Skeletal muscle satellite cell (primary cell): ENCODE data around the gene IL3RA.

Source experiments
- H3K27me3 ChIP-seq: 2 replicates; pipeline ENCODE4 v1.7.0; 2013; ENCODE audit warnings: low read length; ENCODE audit not compliant: control insufficient read depth, insufficient read depth
- H3K36me3 ChIP-seq: 2 replicates; pipeline ENCODE4 v1.7.0; 2013; ENCODE audit warnings: mild to moderate bottlenecking, control low read depth, low read length; ENCODE audit not compliant: insufficient read depth
- H3K4me1 ChIP-seq: 2 replicates; pipeline ENCODE4 v1.7.0; 2013; ENCODE audit warnings: low read length; ENCODE audit not compliant: control insufficient read depth, insufficient read depth
- H3K4me2 ChIP-seq: 2 replicates; pipeline ENCODE4 v1.7.0; 2013; ENCODE audit warnings: mild to moderate bottlenecking, low read length
- H3K4me3 ChIP-seq: 2 replicates; pipeline ENCODE4 v1.7.0; 2013; ENCODE audit warnings: low read length
- H3K9ac ChIP-seq: 2 replicates; pipeline ENCODE4 v1.7.0; 2013; ENCODE audit warnings: mild to moderate bottlenecking, low read depth, low read length, moderate library complexity
- H3K9me3 ChIP-seq: replicated peaks from 2 replicates; pipeline ENCODE4 v1.7.0; 2013; ENCODE audit warnings: mild to moderate bottlenecking, control low read depth, low read length

The IL3RA gene

DNA sequence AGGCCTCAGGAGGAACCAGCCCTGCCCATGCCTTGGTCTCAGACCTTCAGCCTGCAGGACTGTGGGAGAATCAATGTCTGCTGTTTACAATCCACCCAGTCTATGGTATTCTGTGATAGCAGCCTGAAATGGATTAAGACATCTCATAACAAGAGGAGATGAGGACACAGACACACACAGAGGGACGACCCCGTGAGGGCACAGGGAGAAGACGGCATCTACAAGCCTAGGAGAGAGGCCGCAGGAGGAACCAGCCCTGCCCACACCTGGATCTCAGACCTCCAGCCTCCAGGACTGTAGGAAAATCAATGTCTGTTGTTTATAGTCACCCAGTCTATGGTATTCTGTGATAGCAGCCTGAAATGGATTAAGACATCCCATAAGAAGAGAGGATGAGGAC is 52.1 kb downstream of the IL3RA start:
- H3K9me3 ChIP-seq = no peaks in the 10 kb centered on the region
- H3K36me3 ChIP-seq = peaks cover 77% of the 10 kb centered on the region
- H3K4me3 ChIP-seq = no peak overlapping the region
- peaks cover 5% of the 10 kb centered on the region for H3K4me1 ChIP-seq
- H3K4me2 ChIP-seq = peak overlapping the region; percentile 20
- H3K9ac ChIP-seq = no peak overlapping the region
- H3K27me3 ChIP-seq = no peaks in the 10 kb centered on the region

DNA sequence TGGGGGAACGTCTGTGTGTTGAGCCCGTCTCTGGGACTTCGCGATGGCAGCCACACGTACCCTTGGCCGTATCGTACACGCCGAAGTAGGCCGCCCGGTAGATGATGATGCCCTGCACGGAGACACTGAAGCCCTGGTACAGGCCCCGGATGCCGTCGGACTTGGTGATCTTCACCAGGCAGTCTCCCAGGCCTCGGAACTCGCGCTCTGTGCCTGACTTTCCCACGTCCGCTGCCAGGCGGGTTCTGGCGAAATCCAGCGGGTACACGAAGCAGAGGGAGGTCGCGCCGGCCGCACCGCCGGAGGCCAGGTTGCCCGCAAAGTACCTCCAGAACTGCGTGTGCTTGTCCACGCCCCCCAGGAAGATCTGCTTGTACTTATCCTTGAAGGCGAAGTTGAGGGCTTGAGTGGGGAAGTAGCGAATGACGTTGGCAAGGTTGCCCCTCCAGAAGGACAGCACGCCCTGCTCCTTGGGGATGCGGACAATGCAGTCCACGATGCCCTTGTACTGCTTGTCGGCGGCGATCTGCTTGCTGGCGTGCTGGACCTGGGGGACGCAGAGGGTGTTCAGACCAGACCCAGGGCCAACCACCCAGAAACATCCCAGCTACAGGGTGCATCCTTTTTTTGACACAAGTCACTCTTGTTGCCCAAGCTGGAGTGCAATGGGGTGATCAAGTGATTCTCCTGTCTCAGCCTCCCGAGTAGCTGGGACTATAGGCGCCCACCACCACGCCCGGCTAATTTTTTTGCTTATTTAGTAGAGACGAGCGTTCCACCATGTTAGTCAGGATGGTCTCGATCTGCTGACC is 52.8 kb downstream of the IL3RA start:
- Histone ChIP-seq H3K4me2 (peak overlapping the region; percentile 99), H3K9ac (no peak overlapping the region), H3K4me3 (no peak overlapping the region), H3K9me3 (no peaks in the 10 kb centered on the region), H3K4me1 (peaks cover 10% of the 10 kb centered on the region), H3K27me3 (no peaks in the 10 kb centered on the region), H3K36me3 (peaks cover 71% of the 10 kb centered on the region)

DNA sequence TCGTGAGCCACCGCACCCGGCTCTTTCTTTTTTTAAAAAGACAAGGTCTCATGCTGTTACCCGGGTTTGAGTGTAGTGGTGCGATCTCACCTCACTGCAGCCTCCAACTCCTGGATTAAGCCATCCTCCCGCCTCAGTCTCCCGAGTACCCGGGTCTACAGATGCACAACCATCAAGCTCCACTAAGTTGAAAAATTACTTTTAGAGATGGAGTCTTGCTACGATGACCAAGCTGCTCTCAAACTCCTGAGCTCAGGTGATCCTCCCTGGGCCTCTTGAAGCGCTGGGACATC is 53.4 kb downstream of the IL3RA start:
- Histone ChIP-seq H3K9ac (no peak overlapping the region), H3K9me3 (no peaks in the 10 kb centered on the region), H3K4me1 (peaks cover 16% of the 10 kb centered on the region), H3K4me3 (no peak overlapping the region), H3K36me3 (peaks cover 67% of the 10 kb centered on the region), H3K4me2 (peak overlapping the region; percentile 99), H3K27me3 (no peaks in the 10 kb centered on the region)

GRCh38 chrX:1390621-1391369 is 54.2 kb downstream of the IL3RA start:
- Histone ChIP-seq H3K9me3 (no peaks in the 10 kb centered on the region), H3K36me3 (peaks cover 62% of the 10 kb centered on the region), H3K4me1 (peaks cover 24% of the 10 kb centered on the region), H3K27me3 (no peaks in the 10 kb centered on the region), H3K9ac (peak overlapping the region; percentile 100), H3K4me3 (peak overlapping the region; percentile 100), H3K4me2 (peak overlapping the region; percentile 99)

GRCh38 chrX:1391370-1391706 is 54.8 kb downstream of the IL3RA start:
- H3K27me3 ChIP-seq = no peaks in the 10 kb centered on the region
- H3K9ac ChIP-seq = peak overlapping the region; percentile 100
- H3K9me3 ChIP-seq = no peaks in the 10 kb centered on the region
- H3K36me3 ChIP-seq = peaks cover 56% of the 10 kb centered on the region
- H3K4me3 ChIP-seq = peak overlapping the region; percentile 100
- H3K4me2 ChIP-seq = peak overlapping the region; percentile 99
- peaks cover 24% of the 10 kb centered on the region for H3K4me1 ChIP-seq

GRCh38 chrX:1391707-1392375 is 55.3 kb downstream of the IL3RA start, which contains the start of gene SLC25A6:
TSS of gene SLC25A6 (minus strand) at chrX:1392113. CDS start at chrX:1392009, 104 bp downstream.
- Histone ChIP-seq H3K4me2 (peak within 1 kb of the TSS; percentile 99), H3K4me3 (peak within 1 kb of the TSS; percentile 100), H3K4me1 (peaks cover 24% of the 10 kb centered on the region), H3K27me3 (no peaks in the 10 kb centered on the region), H3K9ac (peak within 1 kb of the TSS; percentile 100), H3K9me3 (no peaks in the 10 kb centered on the region), H3K36me3 (peaks cover 51% of the 10 kb centered on the region)

GRCh38 chrX:1392376-1393068 is 55.9 kb downstream of the IL3RA start:
- Histone ChIP-seq H3K36me3 (peaks cover 44% of the 10 kb centered on the region), H3K9ac (peak overlapping the region; percentile 100), H3K4me3 (peak overlapping the region; percentile 100), H3K4me2 (peak overlapping the region; percentile 88), H3K9me3 (no peaks in the 10 kb centered on the region), H3K4me1 (peaks cover 24% of the 10 kb centered on the region), H3K27me3 (no peaks in the 10 kb centered on the region)

DNA sequence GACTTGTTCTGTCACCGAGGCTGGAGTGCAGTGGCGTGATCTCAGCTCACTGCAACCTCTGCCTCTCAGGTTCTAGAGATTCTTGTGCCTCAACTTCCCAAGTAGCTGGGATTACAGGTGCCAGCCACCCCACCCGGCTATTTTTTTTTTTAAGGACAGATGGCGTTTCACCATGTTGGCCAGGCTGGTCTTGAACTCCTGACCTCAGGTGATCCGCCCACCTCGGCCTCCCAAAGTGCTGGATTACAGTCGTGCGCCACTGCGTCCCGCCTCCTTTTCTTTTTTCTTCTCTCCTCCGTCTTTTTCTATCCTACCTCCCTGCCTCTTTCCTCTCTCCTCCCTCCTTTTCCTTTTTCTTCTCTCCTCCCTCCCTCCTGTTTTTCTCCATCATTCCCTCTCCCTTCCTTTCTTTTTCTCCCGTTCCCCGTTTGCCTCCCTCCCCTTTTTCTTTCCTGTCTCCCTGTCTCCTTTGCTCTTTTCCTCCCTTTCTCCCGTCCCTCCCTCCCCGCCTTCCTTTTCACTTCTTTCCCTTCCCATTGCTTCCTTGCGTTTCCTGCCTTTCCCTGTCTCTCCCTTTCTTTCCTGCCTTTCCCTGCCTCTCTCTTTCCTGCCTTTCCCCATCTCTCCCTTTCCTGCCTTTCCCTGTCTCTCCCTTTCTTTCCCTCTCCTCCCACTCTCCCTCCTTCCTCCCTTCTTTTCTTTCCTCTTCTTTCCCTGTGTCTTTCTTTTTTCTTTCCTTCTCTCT is 57.5 kb downstream of the IL3RA start:
- H3K4me3 ChIP-seq = peak overlapping the region; percentile 100
- H3K9ac ChIP-seq = peak overlapping the region; percentile 100
- no peaks in the 10 kb centered on the region for H3K9me3 ChIP-seq

GRCh38 chrX:1394731-1395501 is 58.3 kb downstream of the IL3RA start:
- H3K4me3 ChIP-seq = peak overlapping the region; percentile 100
- no peaks in the 10 kb centered on the region for H3K27me3 ChIP-seq
- H3K4me1 ChIP-seq = peaks cover 24% of the 10 kb centered on the region
- peak overlapping the region; percentile 100 for H3K9ac ChIP-seq
- H3K36me3 ChIP-seq = peaks cover 21% of the 10 kb centered on the region
- H3K9me3 ChIP-seq = no peaks in the 10 kb centered on the region
- peak overlapping the region; percentile 88 for H3K4me2 ChIP-seq

More for the DNA sequence above, 57.5 kb downstream of the IL3RA start:
- Histone ChIP-seq H3K27me3 (no peaks in the 10 kb centered on the region), H3K4me1 (peaks cover 24% of the 10 kb centered on the region), H3K4me2 (peak overlapping the region; percentile 88), H3K36me3 (peaks cover 29% of the 10 kb centered on the region)

DNA sequence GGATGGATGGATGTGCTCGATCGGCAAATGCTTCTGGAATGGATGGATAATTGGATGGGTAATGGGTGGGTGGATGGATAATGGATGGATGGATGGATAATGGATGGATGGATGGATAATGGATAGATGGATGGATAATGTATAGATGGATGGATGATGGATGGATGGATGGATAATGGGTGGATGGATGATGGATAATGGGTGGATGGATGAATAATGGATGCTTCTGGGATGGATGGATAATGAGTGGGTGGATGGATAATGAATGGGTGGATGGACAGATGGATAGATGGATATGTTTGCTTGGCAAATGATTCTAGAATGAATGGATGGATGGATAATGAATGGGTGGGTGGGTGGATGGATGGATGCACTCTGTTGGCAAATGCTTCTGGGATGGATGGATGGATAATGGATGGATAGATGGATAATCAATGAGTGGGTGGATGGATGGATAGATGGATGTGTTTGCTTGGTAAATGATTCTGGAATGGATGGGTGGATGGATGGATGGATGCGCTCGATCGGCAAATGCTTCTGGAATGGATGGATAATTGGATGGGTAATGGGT is 59.1 kb downstream of the IL3RA start:
- peak overlapping the region; percentile 88 for H3K4me2 ChIP-seq
- peaks cover 24% of the 10 kb centered on the region for H3K4me1 ChIP-seq
- no peaks in the 10 kb centered on the region for H3K27me3 ChIP-seq
- peaks cover 16% of the 10 kb centered on the region for H3K36me3 ChIP-seq
- H3K9ac ChIP-seq = peak overlapping the region; percentile 100
- no peak overlapping the region for H3K4me3 ChIP-seq
- no peaks in the 10 kb centered on the region for H3K9me3 ChIP-seq
